Measurements from ENCODE around the gene LMF1. TPM values are rescaled to one million over a fixed set of nuclear protein-coding genes. Genes with fewer than 3 reads are reported as not detected.
"Not testable (repeated sequence)": the region's sequence is repeated elsewhere in the genome, so short reads cannot be mapped to it uniquely, and the experiment has no call there.

LMF1 gene
- total RNA-seq, 2 donors from 2014 or later: 47.1 to 49.3 TPM

- no peak for ATAC-seq (ENCODE audit: insufficient number of reproducible peaks, low FRiP score, low read depth)
Observed at GRCh38 chr16:841455-842060, 129.2 kb downstream of the LMF1 start.

GRCh38 chr16:840561-841454, 130.0 kb downstream of the LMF1 start:
- DNase-seq (ENCODE audit: low spot score): no peak
- Histone ChIP-seq H3K9me3 (peaks cover 14% of the 10 kb centered on the region), H3K27ac (no peak overlapping the region), H3K27me3 (replicated peaks; ENCODE audit: insufficient read depth) (no peaks in the 10 kb centered on the region), H3K4me3 (no peak overlapping the region), H3K4me1 (ENCODE audit: control insufficient read depth in 1 of 2, low read depth in 2 of 2) (no peaks in the 10 kb centered on the region), H3K36me3 (no peaks in the 10 kb centered on the region)
- ATAC-seq (ENCODE audit: insufficient number of reproducible peaks, low FRiP score, low read depth): no peak
- no peak for TF ChIP-seq CTCF (IDR thresholded peaks at IDR 0.05)

More at GRCh38 chr16:841455-842060, 129.2 kb downstream of the LMF1 start:
- Histone ChIP-seq H3K9me3 (peaks cover 7% of the 10 kb centered on the region), H3K4me1 (ENCODE audit: control insufficient read depth in 1 of 2, low read depth in 2 of 2) (no peaks in the 10 kb centered on the region), H3K27ac (no peak overlapping the region), H3K4me3 (no peak overlapping the region), H3K27me3 (replicated peaks; ENCODE audit: insufficient read depth) (no peaks in the 10 kb centered on the region), H3K36me3 (no peaks in the 10 kb centered on the region)
- no peak for TF ChIP-seq CTCF (IDR thresholded peaks at IDR 0.05)
- no peak for DNase-seq (ENCODE audit: low spot score)

GRCh38 chr16:839643-840408, 131.0 kb downstream of the LMF1 start:
- DNase-seq (ENCODE audit: low spot score) (no peak), ATAC-seq (ENCODE audit: insufficient number of reproducible peaks, low FRiP score, low read depth) (no peak)
- Histone ChIP-seq H3K4me1 (ENCODE audit: control insufficient read depth in 1 of 2, low read depth in 2 of 2) (no peaks in the 10 kb centered on the region), H3K27ac (no peak overlapping the region), H3K4me3 (no peak overlapping the region), H3K27me3 (replicated peaks; ENCODE audit: insufficient read depth) (no peaks in the 10 kb centered on the region), H3K9me3 (peaks cover 16% of the 10 kb centered on the region), H3K36me3 (no peaks in the 10 kb centered on the region)
- no peak for TF ChIP-seq CTCF (IDR thresholded peaks at IDR 0.05)

- H3K9me3 ChIP-seq: peaks cover 16% of the 10 kb centered on the region
- H3K27me3 ChIP-seq (replicated peaks; ENCODE audit: insufficient read depth): no peaks in the 10 kb centered on the region
- no peaks in the 10 kb centered on the region for H3K4me1 ChIP-seq (ENCODE audit: control insufficient read depth in 1 of 2, low read depth in 2 of 2)
- no peak for TF ChIP-seq CTCF (IDR thresholded peaks at IDR 0.05)
- DNase-seq (ENCODE audit: low spot score) (no peak), ATAC-seq (ENCODE audit: insufficient number of reproducible peaks, low FRiP score, low read depth) (no peak)
- no peak overlapping the region for H3K27ac ChIP-seq
- no peaks in the 10 kb centered on the region for H3K36me3 ChIP-seq
- no peak overlapping the region for H3K4me3 ChIP-seq
Observed at GRCh38 chr16:838741-839140, 132.0 kb downstream of the LMF1 start.

GRCh38 chr16:836822-837221, 134.0 kb downstream of the LMF1 start:
- not testable (repeated sequence) for H3K27me3 ChIP-seq (replicated peaks; ENCODE audit: insufficient read depth); H3K36me3 ChIP-seq; DNase-seq (ENCODE audit: low spot score); H3K27ac ChIP-seq; H3K4me1 ChIP-seq (ENCODE audit: control insufficient read depth in 1 of 2, low read depth in 2 of 2); H3K4me3 ChIP-seq; ATAC-seq (ENCODE audit: insufficient number of reproducible peaks, low FRiP score, low read depth)
- H3K9me3 ChIP-seq: peaks cover 16% of the 10 kb centered on the region
